HS-5 (cell line): ENCODE measurements around the gene CCL24.
"Not testable (repeated sequence)": the region's sequence is repeated elsewhere in the genome, so short reads cannot be mapped to it uniquely, and the experiment has no call there.

Source experiments
- DNase-seq: peaks from one replicate; pipeline ENCODE4 v3.0.0-alpha.2; 2012; ENCODE audit warnings: low read depth

The CCL24 gene

DNA sequence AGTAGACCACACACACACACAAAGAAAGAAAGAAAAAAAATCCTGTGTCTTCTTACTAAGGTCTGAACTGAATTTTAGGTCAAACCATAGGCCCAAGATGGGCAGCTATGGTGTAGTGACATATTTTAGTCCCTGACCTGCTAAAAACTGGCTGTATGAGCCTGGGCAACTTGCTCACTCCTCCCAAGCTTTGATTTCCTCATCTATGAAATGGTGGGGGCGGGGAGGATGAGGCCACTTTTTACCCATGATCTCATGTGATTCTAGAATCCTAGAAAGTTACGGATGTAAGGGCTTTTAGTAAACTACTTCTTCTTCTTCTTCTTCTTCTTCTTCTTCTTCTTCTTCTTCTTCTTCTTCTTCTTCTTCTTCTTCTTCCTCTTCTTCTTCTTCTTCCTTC, 6.1 kb upstream of the CCL24 start:
- DNase-seq = no peak

DNA sequence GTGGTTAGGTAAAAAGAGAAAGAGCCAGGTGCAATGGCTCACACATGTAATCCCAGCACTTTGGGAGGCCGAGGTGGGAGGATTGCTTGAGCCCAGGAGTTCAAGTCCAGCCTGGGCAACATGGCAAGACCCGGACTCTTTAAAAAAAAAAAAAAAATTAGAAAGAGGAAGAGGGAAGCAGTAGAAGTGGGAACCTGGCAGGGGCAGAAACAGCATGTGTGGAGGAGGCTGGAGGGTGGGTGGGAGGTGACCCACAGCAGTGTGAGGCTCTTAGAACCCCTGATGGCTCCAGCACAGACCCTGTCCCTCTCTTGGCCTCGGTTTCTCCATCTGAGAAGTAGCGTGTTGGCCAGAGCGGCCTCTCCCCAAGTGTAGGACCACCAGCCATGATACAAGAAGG, 4.9 kb upstream of the CCL24 start:
- DNase-seq = no peak

DNA sequence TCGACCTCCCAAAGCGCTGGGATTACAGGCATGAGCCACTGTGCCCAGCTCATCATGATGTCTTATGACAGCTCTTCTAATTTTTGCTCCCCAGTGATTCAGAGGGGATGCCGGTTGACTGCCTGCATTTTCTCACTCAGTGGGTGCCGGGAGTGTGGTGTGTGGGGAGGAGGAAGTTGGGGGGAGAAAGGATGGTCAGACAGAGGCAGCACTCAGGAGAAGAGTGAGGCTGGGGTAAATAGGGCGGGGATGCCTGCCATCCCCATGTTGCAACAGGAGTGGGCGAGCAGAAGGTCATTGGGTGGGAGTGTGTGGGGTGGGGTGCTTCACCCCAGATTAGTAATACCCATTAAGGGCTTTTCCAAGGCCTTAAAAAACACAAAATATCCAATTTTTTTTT, 3.5 kb upstream of the CCL24 start:
- DNase-seq = no peak

DNA sequence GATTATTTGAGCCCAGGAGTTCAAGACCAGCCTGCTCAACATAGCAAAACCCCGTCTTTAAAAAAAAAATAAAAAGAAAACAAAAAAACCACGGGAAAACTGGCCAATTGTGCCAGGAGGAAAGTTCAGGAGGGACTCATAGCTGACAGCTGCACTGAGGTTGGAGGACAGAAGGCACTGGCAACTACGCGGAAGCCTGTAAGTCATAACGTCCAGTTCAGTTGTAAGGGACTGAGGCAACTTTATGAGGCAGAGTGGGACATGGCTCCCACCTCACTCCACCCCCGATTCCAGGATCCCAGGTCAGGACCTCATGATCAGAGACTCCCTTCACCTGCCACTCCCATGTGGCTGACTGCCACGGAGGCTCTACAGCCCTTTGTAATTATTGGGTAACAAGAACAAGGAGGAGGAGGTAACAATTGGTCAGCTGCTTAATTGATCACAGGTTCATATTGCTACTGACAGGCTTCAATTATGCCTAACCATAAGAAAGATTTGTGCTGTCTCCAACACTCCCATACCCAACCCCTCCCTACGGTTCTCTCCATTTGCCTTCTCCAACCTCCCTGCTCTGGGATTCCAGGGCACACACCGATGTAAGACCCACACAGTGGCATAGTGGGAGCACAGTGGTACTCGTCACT, 1.9 kb upstream of the CCL24 start:
- no peak for DNase-seq

DNA sequence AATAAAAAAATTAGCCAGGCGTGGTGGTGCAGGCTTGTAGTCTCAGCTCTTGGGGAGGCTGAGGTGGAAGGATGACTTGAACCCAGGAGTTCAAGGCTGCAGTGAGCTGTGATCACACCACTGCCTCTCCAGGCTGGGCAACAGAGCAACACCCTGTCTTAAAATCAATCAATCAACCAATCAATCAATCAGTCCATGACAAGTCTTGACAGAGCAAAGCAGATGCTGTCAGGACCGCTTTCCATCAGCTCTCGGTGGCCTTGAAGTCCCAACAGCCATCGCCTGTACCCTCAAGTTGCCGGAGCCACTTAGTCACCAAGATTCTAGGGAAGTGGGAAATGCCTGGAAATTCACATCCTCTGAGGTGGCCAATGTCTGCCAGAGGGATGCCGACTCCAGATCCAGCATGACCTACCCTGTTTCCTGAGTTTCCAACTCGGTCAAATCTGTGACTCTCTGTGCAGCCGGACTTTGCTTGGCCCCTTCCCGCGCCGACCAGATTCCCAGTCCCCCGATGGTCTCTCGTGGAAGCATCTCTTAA, 871 bp upstream of the CCL24 start:
- no peak for DNase-seq

DNA sequence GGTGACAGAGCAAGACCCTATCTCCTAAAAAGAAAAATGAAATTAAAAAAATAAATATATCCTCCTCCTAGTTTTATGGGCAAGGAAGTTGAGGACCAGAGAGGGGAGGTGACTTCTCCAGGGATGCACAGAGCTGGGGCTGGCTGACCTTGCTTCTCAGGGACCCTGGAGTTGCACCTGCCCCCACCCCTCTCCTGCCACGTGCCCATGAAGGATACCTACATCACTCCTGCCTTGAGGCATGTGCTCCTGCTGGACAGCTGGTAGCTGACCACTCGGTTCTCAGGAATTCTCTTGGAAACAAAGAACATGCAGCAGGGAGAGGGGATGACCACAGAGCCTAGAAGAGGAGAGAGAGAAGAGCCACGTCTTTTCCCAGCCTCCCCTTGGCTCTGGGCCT, 522 bp downstream of the CCL24 start:
- no peak for DNase-seq

DNA sequence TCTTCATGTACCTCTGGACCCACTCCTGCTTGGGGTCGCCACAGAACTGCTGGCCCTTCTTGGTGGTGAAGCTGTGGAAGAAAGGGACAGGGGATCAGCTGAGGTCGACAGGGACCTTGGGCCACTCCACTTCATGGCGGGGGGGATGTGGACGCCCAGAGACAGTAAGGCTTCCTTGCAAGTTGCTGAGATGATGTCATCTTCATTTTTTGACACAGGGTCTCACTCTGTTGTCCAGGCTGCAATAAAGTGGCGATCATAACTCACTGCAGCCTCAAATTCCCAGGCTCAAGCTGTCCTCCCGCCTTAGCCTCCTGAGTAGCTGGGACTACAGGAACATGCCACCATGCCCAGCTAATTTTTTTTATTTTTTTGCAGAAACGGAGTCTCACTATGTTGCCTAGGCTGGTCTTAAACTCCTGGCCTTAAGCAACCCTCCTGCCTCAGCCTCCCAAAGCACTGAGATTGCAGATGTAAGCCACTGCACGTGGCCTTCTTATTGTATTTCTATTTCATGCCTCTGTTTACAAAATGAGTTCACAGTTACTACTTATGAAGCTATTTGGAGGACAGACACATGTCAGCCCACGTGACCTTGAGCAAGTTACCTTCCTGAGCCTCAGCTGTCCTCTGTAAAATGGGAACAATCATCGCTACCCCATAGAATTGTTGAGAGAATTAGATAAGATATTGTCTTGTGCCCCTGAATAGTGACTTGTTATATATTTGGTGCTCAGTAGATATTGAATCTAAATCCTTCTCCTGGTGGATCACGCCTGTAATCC, 1.5 kb downstream of the CCL24 start:
- DNase-seq = no peak

DNA sequence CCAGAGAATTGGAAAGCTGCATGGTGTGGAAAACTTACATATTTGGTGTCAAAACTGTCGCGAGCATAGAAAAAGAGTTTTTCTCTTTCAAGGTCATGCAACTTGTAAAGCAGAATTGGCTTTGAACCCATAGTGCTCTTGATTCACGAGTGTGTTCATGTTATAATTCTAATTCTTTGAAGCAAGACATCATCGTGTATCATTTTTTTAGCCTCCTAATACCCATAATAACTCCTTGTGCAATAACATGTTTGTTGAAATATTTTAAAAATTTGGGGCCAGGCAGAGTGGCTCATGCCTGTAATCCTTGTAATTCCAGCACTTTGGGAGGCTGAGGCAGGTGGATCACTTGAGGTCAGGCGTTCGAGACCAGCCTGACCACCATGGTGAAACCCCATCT, 4.2 kb downstream of the CCL24 start:
- no peak for DNase-seq

DNA sequence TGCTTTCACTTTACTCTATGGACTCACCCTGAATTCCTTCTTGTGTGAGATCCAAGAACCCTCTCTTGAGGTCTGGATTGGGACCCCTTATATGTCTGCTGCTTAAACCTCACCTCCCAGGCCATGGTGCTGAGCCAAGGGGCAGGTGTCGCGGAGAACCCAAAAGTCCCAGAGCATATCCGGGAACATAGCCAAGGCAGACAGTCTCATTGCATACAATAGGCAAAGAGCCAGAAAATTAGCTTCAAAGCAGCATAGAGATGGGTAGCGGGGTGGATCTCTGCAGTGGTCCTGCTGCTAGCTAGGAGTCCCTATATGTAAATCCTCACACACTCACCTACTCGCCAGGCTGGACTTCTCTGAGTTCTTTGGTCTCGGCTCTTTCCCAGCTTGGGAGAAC, 5.5 kb downstream of the CCL24 start:
- no peak for DNase-seq

DNA sequence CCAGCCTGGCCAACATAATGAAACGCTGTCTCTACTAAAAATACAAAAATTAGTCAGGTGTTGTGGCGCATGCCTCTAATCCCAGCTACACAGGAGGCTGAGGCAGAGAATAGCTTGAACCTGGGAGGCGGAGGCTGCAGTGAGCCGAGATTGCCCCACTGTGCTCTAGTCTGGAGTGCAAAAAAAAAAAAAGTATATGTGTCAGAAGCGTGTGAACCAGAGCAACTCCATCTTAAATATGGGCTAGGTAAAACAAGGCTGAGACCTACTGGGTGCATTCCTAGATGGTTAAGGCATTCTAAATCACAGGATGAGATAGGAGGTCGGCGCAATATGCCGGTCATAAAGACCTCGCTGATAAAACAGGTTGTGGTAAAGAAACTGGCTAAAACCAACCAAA, 6.2 kb downstream of the CCL24 start:
- DNase-seq = no peak

DNA sequence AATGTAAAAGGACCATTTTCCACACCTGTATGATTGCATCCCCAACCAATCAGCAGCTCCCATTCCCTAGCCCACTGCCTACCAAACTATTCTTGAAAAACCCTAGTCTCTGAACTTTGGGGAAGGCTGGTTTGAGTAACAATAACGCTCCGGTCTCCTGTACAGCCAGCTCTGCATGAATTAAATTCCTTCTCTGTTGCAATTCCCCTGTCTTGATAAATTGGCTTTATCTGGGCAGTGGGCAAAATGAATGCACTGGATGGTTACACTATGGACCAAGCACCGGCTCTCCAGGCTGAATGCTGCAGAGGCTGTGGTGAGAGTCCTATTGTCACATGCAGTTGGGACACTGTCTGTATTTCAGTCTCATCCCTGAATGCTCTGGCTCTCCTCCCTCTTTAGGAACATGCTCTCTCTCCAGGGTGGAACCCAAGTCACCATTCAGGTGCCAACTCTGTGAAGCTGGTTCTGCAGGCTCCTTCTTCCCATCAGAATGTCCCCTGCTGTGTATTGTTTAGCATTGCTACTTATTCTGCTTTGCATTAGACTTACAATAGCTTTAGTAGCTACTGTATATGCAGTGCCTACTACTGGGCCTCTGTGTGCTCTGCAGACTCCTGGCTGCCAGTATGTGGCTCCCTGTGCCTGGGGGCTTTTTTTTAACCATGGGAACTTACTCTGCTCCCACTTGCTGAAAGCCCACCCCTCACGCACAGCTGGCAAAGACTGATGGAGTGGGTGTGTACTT, 6.9 kb downstream of the CCL24 start:
- DNase-seq = no peak

DNA sequence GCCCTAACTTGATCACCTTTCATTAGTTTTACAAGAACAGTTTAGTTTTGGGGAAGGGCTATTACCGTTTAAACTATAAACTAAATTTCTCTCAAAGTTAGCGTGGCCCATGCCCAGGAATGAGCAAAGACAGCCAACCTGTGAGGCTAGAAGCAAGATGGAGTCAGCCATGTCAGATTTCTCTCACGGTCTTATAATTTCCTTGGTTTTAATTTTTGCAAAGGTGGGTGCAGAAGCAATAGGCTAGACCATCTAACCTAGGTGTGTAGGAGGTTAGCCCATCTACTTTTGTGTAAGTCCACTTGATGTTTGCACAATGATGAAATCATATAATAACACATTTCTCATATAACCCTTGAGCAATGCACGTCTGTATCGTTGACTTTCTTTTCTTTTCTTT, 8.9 kb downstream of the CCL24 start:
- DNase-seq = no peak

DNA sequence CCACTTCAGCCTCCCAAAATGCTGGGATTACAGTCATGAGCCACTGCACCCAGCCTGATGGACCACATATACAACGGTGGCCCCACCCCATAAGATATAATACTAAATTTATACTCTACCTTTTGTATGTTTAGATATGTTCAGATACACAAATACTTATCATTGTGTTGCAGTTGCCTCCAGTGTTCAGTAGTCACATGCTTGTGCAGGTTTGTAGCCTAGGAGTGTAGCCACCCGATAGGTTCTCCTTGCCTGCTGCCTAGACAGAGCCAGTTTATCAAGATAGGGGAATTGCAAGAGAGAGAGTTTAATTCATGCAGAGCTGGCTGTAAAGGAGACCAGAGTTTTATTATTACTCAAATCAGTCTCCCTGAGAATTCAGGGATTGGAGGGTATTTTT, 9.6 kb downstream of the CCL24 start:
- no peak for DNase-seq

DNA sequence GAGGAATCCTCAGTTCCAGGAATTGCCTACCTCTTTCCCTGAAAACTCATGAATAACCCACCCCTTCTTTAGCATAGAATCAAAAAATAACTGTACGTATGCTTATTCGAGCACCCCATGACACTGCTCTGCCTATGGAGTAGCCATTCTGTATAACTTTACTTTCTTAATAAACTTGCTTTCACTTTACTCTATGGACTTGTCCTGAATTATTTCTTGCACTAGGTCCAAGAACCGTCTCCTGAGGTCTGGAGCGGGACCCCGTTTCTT, 11.1 kb downstream of the CCL24 start:
- DNase-seq = no peak

DNA sequence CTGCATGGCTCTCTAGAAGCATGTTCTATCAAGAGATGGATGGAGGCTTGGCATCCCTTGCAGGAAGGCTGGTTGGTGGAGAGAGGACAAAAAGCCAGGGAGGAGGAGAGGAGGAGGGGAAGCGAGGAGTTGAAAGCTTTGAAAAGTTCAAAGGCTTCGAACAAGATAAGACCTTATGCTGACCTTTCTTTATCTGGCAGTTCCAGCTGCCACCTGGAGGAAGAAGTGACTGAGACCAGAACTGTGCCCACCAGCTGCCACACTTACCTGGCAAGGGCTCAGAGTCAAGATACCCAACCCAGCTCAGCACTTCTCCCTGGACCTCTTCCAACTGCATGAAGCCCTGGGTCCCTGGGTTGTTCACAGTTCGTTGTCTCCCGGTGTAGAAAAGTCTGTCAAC, 14.8 kb downstream of the CCL24 start:
- no peak for DNase-seq

DNA sequence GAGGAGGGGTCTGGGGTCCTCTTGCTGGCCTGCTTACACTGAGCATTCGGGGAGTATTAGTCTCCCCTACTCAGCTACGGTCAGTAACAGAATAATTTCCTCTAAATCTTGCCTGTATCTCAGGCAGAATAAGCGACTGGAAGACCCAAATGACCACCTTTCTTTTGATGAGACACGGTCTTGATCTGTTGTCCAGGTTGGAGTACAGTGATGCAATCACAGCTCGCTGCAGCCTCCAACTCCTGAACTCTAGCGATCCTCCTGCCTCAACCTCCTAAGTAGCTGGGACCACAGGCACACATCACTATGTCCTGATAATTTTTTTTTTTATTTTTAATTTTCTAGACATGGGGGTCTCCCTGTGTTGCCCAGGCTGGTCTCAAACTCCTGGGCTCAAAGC, 17.2 kb downstream of the CCL24 start:
- DNase-seq = no peak

DNA sequence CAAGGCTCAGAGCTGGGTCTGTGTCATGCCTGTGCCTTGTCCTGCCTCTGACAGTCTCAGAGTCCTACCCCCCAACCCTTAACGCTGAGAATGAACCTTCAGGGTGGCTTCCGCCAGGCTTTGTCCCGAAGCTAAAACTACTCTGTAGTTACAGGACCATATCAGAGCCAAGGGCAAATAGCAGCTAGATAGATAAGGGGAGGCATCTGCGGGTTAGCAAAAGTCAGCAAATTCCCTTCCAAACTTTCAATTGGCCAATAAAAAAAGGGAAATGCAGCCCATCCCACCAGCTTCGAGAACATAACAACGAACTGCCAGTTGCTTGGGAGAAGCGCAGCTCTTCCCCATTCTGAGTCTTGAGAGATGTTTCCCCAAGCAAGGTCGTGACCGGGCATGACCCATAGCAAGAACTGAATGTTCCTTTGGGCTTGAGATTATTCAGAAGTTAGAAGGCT, 17.7 kb downstream of the CCL24 start:
- no peak for DNase-seq

DNA sequence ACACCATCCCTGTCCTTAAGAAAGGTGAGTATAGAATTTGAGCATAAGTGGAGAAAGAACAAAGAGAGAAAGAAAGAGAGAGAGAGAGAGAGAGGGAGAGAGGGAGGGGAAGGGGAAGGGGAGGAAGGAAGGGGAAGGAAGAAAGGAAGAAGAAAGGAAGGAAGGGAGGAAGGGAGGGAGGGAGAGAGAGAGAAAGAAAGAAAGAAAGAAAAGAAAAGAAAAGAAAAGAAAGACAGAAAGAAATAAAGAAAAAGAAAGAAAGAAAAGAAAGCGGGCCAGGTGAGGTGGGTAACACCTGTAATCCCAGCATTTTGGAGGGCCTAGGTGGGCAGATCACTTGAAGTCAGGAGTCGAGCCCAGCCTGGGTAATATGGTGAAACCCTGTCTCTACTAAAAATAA, 19.9 kb downstream of the CCL24 start:
- no peak for DNase-seq

DNA sequence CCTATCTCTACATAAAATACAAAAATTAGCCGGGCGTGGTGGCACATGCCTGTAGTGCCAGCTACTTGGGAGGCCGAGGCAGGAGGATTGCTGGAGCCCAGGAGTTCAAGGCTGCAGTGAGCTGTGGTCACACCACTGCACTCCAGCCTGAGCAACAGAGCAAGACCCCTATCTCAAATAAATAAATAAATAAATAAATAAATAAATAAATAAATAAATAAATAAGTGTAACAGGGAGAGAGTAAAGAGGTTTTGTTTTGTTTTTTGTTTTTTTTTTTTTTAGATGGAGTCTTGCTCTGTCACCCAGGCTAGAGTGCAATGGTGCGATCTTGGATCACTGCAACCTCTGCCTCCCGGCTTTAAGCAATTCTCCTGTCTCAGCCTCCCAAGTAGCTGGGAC, 21.0 kb downstream of the CCL24 start:
- not testable (repeated sequence) for DNase-seq

DNA sequence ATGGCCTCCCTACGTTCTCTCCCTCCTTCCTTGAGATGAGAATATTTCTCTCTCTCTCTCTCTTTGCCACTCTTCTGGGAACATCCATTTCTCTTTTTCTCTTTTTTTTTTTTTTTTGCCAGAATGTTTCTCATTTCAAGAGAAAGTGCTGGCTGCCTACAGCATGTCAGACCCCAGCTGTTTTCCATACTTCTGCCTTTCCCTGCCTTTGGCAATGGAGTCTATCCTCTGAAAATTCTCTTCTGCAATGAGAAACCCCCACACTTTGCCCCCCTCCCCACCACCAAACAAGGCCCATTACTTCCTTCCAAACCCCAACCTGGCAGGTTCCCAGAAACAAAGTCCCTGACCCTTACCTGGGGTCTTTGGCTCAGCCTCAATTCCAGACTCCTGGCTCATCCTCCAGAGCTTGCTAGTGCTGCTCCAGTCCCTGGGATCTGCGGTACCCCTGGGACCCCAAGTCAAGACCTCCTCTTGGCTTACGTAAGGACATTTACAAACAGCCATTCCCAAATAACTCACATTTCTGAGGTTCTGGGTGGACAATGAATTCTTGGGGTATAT, 24.2 kb downstream of the CCL24 start:
- DNase-seq = no peak

DNA sequence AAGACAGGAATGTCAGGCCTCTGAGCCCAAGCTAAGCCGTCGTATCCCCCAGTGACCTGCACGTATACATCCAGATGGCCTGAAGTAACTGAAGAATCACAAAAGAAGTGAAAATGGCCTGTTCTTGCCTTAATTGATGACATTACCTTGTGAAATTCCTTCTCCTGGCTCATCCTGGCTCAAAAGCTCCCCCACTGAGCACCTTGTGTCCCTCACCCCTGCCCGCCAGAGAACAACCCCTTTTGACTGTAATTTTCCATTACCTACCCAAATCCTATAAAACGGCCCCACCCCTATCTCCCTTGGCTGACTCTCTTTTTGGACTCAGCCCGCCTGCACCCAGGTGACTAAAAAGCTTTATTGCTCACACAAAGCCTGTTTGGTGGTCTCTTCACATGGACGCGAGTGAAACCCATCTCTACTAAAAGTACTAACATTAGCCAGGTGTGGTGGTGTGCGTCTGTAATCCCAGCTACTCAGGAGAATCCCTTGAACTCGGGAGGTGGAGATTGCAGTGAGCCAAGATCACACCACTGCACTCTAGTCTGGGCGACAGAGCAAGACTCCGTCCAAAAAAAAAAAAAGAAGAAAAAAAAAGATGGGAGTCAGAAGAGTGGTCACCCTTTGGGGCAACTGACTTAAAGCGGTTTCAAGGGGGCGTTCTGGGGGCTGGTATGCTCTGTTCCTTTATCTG, 25.3 kb downstream of the CCL24 start:
- DNase-seq = not testable (repeated sequence)

DNA sequence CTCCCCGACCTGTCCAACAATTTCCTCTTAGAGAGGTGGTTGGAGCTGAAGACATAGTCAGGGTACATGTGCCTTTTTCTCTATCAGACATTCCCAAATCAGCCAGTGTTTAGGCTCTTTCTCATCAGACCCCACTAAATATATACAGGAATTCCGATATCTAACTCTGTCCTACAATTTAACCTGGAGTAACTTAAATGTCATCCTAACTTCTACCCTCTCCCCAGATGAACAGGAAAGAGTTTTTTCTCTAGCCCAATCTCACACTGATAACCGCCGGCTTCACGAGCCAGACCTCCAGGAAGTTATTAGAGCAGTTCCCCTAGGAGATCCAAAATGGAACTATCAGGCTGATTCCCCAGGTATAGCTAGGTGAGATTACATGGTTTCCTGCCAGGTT, 30.5 kb downstream of the CCL24 start:
- not testable (repeated sequence) for DNase-seq
